ENCODE results near the gene HTR3C.
A peak's percentile ranks its signal among the peaks of the same experiment; 100 is the strongest.

HTR3C gene

DNA sequence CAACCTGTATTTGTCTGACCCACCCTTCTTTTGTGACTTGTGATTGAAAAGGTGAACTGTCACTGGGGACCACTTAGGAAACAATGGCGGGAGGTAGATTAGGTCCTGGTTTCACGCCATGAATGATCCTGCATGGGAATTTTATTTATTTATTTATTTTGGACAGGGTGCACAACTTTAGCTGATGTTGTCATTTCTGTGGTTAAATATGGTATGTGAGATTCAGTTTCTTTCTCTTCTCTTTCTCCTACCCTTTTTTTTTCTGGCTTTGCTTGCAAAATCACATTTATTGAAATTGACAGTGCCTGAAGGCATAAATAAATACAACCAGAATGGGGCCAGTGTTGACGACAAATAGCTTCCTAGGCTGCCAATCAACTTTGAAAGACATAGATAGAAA, 26.0 kb downstream of the HTR3C start:
- no peak for TF ChIP-seq JUND (IDR thresholded peaks at IDR 0.05; ENCODE audit: low read depth)
- in situ Hi-C loops (cut with HindIII; ENCODE audit: low pct_unique_long_range_greater_than_20kb, low sequenced_read_pairs) = no loop called here
- DNase-seq (ENCODE audit: low read depth in 1 of 2, low spot score in 1 of 2) = no peak

DNA sequence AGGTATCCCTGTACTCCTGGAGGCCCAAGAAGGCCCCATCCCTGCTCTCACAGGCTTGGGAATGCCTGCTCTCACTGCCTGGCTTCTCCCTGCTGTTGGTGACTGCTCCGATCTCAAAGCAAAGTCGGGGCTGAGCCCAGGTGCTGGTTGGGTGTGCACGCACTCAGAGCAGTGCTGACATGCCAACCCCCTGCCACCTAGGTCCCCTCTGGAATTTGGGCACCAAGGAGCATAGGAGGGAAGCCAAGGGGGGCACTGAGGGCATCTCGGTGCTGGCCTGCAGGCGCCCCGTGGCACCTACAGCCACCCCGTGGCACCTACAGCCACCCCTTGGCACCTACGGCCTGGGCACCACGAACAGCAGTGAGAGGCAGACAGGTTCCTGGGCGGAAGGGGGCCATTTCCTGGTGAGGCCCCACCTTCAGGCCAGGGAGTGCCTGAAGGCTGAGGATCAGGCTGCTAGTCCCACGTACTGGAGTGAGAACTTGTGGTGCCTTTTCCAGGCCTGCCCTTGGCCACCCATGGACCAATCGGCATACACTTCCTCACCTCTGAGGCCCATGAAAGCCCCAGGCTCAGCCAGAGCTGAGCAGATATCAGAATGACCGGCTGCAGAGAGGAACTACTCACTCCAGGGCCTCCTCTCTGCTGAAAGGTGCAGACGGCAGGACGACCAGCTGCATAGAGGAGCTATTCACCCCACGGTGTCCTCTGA, 28.4 kb downstream of the HTR3C start:
- in situ Hi-C loops (cut with HindIII; ENCODE audit: low pct_unique_long_range_greater_than_20kb, low sequenced_read_pairs) = no loop called here
- no peak for TF ChIP-seq JUND (IDR thresholded peaks at IDR 0.05; ENCODE audit: low read depth)
- DNase-seq (ENCODE audit: low read depth in 1 of 2, low spot score in 1 of 2) = no peak

DNA sequence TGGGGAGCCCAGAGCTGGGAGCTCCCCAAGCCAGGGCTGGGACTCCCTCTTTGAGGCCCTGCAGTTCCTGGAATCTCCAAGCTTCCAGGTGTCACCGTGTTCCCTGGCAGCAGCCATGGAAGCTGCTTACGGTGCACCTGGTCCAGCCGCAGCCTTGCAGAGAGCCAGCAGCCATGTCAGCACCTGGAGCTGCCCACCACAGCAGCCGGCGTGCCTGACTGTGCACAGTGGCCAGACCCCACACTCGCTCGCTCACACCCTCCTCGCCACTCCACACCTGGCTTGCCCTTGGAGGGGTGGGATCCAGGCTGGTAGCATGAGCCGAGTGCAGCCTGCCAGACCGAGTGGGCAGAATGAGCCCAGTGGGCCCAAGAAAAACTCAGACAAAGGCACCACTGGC, 29.2 kb downstream of the HTR3C start:
- in situ Hi-C loops (cut with HindIII; ENCODE audit: low pct_unique_long_range_greater_than_20kb, low sequenced_read_pairs) = no loop called here
- DNase-seq (ENCODE audit: low read depth in 1 of 2, low spot score in 1 of 2) = no peak
- no peak for TF ChIP-seq JUND (IDR thresholded peaks at IDR 0.05; ENCODE audit: low read depth)

DNA sequence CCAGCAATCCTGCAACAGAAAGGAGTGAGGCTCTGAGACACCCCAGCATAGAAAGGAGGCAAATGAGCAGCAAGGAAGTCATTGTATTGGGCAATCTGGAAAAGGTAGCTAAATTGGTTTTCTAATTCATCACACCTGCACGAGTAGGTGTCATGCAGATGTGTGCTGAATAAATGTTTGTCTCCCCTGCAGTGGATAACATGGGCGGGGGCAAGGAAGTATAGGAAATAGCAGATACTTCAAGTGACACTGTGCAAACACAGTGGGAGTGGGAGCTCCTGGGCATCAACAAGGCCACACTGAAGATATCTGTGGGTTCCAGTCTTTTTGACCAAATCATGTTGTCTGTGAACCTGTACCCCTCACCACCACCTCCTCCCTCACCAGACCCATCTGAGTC, 29.6 kb downstream of the HTR3C start:
- TF ChIP-seq JUND (IDR thresholded peaks at IDR 0.05; ENCODE audit: low read depth) = no peak
- DNase-seq (ENCODE audit: low read depth in 1 of 2, low spot score in 1 of 2) = no peak
- in situ Hi-C loops (cut with HindIII; ENCODE audit: low pct_unique_long_range_greater_than_20kb, low sequenced_read_pairs) = no loop called here

DNA sequence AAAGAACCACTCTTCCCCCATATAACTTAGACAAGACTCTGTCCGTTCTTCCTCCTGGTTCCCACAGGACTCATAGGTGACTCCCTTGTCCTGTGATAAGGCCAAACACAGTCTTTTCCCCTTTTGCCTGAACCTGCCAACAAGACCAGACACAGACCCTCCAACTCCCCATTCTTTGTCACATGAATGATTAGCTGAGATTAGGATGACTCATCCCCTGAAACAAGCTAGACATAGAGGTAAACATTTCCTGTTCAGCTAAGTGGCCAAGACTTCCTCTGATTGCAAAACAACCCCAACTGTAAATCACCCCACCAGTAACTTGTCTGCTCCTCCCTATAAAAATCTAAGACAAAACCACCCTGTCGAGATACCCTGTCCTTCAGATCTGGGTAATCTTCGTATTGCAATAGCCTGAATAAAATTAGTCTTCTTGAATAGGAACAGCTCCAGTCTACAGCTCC, 32.6 kb downstream of the HTR3C start:
- DNase-seq (ENCODE audit: low read depth in 1 of 2, low spot score in 1 of 2) = no peak
- TF ChIP-seq JUND (IDR thresholded peaks at IDR 0.05; ENCODE audit: low read depth) = no peak
- in situ Hi-C loops (cut with HindIII; ENCODE audit: low pct_unique_long_range_greater_than_20kb, low sequenced_read_pairs) = no loop called here

DNA sequence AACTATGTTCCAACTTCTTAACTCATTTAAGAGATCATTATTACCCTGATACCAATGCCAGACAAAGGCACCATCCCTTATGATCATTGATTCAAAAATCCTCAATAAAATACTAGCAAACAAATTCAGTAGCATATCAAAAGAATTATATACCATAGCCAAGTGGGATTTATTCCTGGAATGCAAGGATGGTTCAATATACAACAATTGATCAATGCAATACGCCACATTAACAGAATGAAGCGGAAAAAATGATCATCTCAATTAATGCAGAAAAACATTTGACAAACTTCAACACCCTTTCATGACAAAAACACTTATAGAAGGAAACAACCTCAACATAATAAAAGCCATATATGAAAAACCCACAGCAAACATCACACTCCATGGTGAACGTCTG, 39.4 kb downstream of the HTR3C start:
- TF ChIP-seq JUND (IDR thresholded peaks at IDR 0.05; ENCODE audit: low read depth) = no peak
- in situ Hi-C loops (cut with HindIII; ENCODE audit: low pct_unique_long_range_greater_than_20kb, low sequenced_read_pairs) = no loop called here
- no peak for DNase-seq (ENCODE audit: low read depth in 1 of 2, low spot score in 1 of 2)

DNA sequence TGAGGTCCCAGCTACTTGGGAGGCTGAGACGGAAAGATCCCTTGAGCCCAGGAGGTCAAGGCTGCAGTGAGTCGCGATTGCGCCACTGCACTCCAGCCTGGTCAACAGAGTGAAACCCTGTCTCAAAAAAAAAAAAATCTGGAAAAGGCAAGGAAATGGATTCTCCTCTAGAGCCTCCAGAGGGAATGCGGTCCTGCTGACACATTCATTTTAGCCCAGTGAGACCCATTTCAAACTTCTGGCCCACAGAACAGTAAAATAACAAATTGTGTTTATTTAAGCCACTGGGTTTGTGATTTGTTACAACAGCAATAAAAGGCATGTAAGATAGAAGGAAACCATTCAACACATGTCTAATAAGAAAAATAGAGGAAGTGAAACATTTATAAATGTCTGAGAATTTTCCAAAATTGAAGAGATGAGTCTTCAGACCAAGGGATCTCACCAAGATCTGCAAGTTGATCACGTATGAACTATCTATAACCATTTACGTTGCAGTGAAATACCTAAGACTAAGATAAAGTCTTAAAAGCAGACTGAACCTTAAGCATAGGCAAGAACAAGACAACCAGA, 44.0 kb downstream of the HTR3C start, which contains the start of gene HTR3E:
Gene HTR3E, plus strand, starts transcription at position 254 of the 573 bp plus-strand sequence. CDS start 466 bp downstream, outside the sequence.
- DNase-seq (ENCODE audit: low read depth in 1 of 2, low spot score in 1 of 2) = no peak
- TF ChIP-seq JUND (IDR thresholded peaks at IDR 0.05; ENCODE audit: low read depth) = no peak
- in situ Hi-C loops (cut with HindIII; ENCODE audit: low pct_unique_long_range_greater_than_20kb, low sequenced_read_pairs) = no loop called here

DNA sequence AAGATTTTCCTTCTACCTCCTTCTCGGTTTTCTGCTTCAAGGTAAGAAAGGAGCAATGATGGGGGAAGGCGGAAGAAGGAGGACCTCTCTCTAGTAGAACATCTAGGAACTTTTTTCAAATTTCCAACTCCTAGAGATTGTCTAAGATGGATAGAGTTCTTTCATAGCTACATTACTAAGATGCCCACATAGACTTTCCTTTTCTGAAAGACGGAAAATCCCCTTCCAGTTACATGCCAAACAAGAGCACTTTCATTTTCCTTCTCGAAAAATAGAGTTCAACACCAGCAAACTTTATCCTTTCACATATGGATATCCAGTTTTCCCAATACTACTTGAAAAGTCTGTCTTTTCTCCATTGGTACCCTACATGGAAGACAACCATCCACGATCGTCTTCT, 44.7 kb downstream of the HTR3C start:
- in situ Hi-C loops (cut with HindIII; ENCODE audit: low pct_unique_long_range_greater_than_20kb, low sequenced_read_pairs) = no loop called here
- DNase-seq (ENCODE audit: low read depth in 1 of 2, low spot score in 1 of 2) = no peak
- TF ChIP-seq JUND (IDR thresholded peaks at IDR 0.05; ENCODE audit: low read depth) = no peak

DNA sequence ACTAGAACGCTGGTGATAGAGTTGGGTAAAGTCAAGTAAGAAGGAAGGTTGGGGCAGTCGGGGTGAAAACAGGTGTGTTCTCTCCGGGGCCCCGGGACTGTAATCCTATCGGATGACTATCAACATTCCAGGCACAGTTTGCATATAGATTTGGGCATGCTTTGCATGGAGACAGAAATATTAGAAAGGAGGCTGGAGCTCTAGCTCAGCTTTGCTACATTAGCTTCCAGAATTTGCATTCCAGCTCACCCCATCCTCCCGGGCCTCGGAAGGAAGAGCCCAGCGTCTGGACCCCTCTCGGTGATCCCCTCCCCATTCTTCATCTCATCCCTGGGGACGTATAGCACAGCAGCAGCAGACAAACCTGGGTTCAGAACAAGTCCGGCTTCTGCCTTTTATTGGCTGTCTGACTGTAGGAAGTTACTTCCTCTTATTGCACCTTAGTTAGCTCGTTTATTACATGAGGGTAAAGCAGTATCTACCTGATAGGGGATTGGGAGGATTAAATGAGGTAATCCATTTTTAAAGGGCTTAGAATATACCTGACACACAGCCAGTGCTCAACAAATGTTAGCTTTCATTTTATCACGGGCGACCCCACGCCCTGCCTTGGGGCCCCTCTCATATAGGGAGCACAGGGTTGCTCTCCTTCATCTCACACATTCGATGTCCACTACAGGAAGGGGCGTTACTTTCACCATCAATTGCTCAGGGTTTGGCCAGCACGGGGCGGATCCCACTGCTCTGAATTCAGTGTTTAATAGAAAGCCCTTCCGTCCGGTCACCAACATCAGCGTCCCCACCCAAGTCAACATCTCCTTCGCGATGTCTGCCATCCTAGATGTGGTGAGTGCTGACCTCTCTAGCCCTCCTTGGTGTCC, 47.2 kb downstream of the HTR3C start:
- peak; percentile 27 to 55 for DNase-seq (ENCODE audit: low read depth in 1 of 2, low spot score in 1 of 2)
- in situ Hi-C loops (cut with HindIII; ENCODE audit: low pct_unique_long_range_greater_than_20kb, low sequenced_read_pairs) = no loop called here
- no peak for TF ChIP-seq JUND (IDR thresholded peaks at IDR 0.05; ENCODE audit: low read depth)

All from T47D (cell line).